HG02678 (cell line): ENCODE data around the gene EHD4.

ENCODE experiments used
- ATAC-seq: cut with Tn5 transposase; IDR thresholded peaks from one replicate; pipeline ENCODE4 v1.9.1; 2021; ENCODE audit warnings: mild to moderate bottlenecking, moderate library complexity; ENCODE audit not compliant: unreplicated experiment

The EHD4 gene

GRCh38 chr15:41865490-41866055 is 106.8 kb downstream of the EHD4 start:
- ATAC-seq, result no peak

- no peak for ATAC-seq
Observed at GRCh38 chr15:41862515-41863116, 109.7 kb downstream of the EHD4 start.

- no peak for ATAC-seq
Observed at GRCh38 chr15:41861736-41862356, 110.5 kb downstream of the EHD4 start.

- no peak for ATAC-seq
Observed at GRCh38 chr15:41860049-41860828, 112.1 kb downstream of the EHD4 start.

GRCh38 chr15:41858756-41859155 is 113.6 kb downstream of the EHD4 start:
- ATAC-seq, result no peak

- ATAC-seq, result no peak
Observed at GRCh38 chr15:41857316-41857715, 115.0 kb downstream of the EHD4 start.

GRCh38 chr15:41856716-41857115 is 115.6 kb downstream of the EHD4 start:
- ATAC-seq, result no peak

GRCh38 chr15:41856262-41856661 is 116.1 kb downstream of the EHD4 start:
- no peak for ATAC-seq

GRCh38 chr15:41855261-41855961 is 116.9 kb downstream of the EHD4 start:
- ATAC-seq, result no peak

GRCh38 chr15:41854443-41854842 is 117.9 kb downstream of the EHD4 start:
- no peak for ATAC-seq

- no peak for ATAC-seq
Observed at GRCh38 chr15:41853831-41854230, 118.5 kb downstream of the EHD4 start.

GRCh38 chr15:41852736-41853590 is 119.4 kb downstream of the EHD4 start:
- ATAC-seq, result no peak

- ATAC-seq, result no peak
Observed at GRCh38 chr15:41851755-41852370, 120.5 kb downstream of the EHD4 start.

GRCh38 chr15:41851167-41851523 is 121.2 kb downstream of the EHD4 start:
- ATAC-seq, result no peak

- no peak for ATAC-seq
Observed at GRCh38 chr15:41850482-41851166, 121.7 kb downstream of the EHD4 start.

GRCh38 chr15:41849861-41850260 is 122.5 kb downstream of the EHD4 start:
- no peak for ATAC-seq

- ATAC-seq, result no peak
Observed at GRCh38 chr15:41849204-41849603, 123.2 kb downstream of the EHD4 start.

- ATAC-seq, result no peak
Observed at GRCh38 chr15:41848631-41849030, 123.7 kb downstream of the EHD4 start.

- ATAC-seq, result no peak
Observed at GRCh38 chr15:41847981-41848380, 124.4 kb downstream of the EHD4 start.
